Spinal cord (tissue), 10 donors: Measurements from ENCODE around the gene SUSD2. TPM values are rescaled to one million over a fixed set of nuclear protein-coding genes. Genes with fewer than 3 reads are reported as not detected.

Experiments
- DNase-seq, 6 donors: peaks; one replicate each; pipeline versions ENCODE4 v3.0.0 to v3.0.0-alpha.2; 2013 to 2015; ENCODE audit warnings: low spot score in 6 of 6, low read depth in 4 of 6
- H3K27ac ChIP-seq: one replicate; pipeline ENCODE4 v1.5.1; 2013; ENCODE audit warnings: low read depth, low read length, control low read depth
- H3K27me3 ChIP-seq: one replicate; pipeline ENCODE4 v1.6.1; 2013; ENCODE audit warnings: low read length; ENCODE audit not compliant: control insufficient read depth, insufficient read depth
- H3K36me3 ChIP-seq: one replicate; pipeline ENCODE4 v1.6.1; 2013; ENCODE audit warnings: low read length; ENCODE audit not compliant: control insufficient read depth, insufficient read depth
- H3K4me1 ChIP-seq: one replicate; pipeline ENCODE4 v1.6.1; 2013; ENCODE audit warnings: low read length; ENCODE audit not compliant: control insufficient read depth, insufficient read depth
- H3K4me3 ChIP-seq: one replicate; pipeline ENCODE4 v1.5.1; 2013; ENCODE audit warnings: low read depth, low read length, control low read depth
- H3K9me3 ChIP-seq: one replicate; pipeline ENCODE4 v1.6.1; 2013; ENCODE audit warnings: low read length; ENCODE audit not compliant: control insufficient read depth, insufficient read depth
- WGBS: methylation state at CpG from one replicate; pipeline ENCODE4 v1.1.5; 2013; ENCODE audit warnings: missing lambda C conversion rate; ENCODE audit not compliant: insufficient coverage; 5-methylcytosine and 5-hydroxymethylcytosine counted together
- polyA plus RNA-seq, 2 donors: library from polyadenylated mRNA; unstranded; fragments of 120-200 nt; gene quantifications; one replicate each; pipeline ENCODE4 v1.2.1, GENCODE V29; 2013; ENCODE audit not compliant: insufficient read length in 2 of 2
- total RNA-seq, 2 donors: library from RNA; depleted of rRNA in 1 of 2; stranded (reverse); fragments of 120-200 nt in 1 of 2; fragments of >200 nt in 1 of 2; gene quantifications; one replicate each; pipeline versions ENCODE4 v1.2.3 to v1.2.4, GENCODE V29; 2013 to 2014
- donor health status: healthy.

SUSD2 gene
- total and polyA plus RNA-seq, 4 donors: 4.9 to 21.4 (median 16.0) TPM

GRCh38 chr22:24186352-24186740 is 5.1 kb downstream of the SUSD2 start:
- peaks cover 62% of the 10 kb centered on the region for H3K36me3 ChIP-seq
- no peaks in the 10 kb centered on the region for H3K9me3 ChIP-seq
- H3K4me3 ChIP-seq: no peak overlapping the region
- H3K27ac ChIP-seq: no peak overlapping the region
- H3K27me3 ChIP-seq: no peaks in the 10 kb centered on the region
- 89% methylated on average over 15 of the region's 15 CpGs for WGBS
- no peak for DNase-seq
- H3K4me1 ChIP-seq: peaks cover 24% of the 10 kb centered on the region

GRCh38 chr22:24186892-24187670 is 5.8 kb downstream of the SUSD2 start:
- H3K4me3 ChIP-seq: no peak overlapping the region
- WGBS: 89% methylated on average over 34 of the region's 34 CpGs
- H3K27ac ChIP-seq: no peak overlapping the region
- H3K9me3 ChIP-seq: no peaks in the 10 kb centered on the region
- peaks cover 22% of the 10 kb centered on the region for H3K4me1 ChIP-seq
- H3K36me3 ChIP-seq: peaks cover 57% of the 10 kb centered on the region
- no peaks in the 10 kb centered on the region for H3K27me3 ChIP-seq
- DNase-seq: no peak

GRCh38 chr22:24187731-24188644 is 6.7 kb downstream of the SUSD2 start:
- WGBS: 92% methylated on average over 35 of the region's 37 CpGs
- Histone ChIP-seq H3K27ac (no peak overlapping the region), H3K9me3 (no peaks in the 10 kb centered on the region), H3K4me1 (peaks cover 17% of the 10 kb centered on the region), H3K27me3 (no peaks in the 10 kb centered on the region), H3K4me3 (no peak overlapping the region), H3K36me3 (peaks cover 56% of the 10 kb centered on the region)
- no peak for DNase-seq

- H3K27me3 ChIP-seq: no peaks in the 10 kb centered on the region
- DNase-seq: no peak
- no peak overlapping the region for H3K27ac ChIP-seq
- no peak overlapping the region for H3K4me3 ChIP-seq
- no peaks in the 10 kb centered on the region for H3K9me3 ChIP-seq
- WGBS: 94% methylated on average over 17 of the region's 17 CpGs
- H3K4me1 ChIP-seq: peaks cover 17% of the 10 kb centered on the region
- peaks cover 50% of the 10 kb centered on the region for H3K36me3 ChIP-seq
These were observed 7.5 kb downstream of the SUSD2 start for GRCh38 chr22:24188705-24189248.

GRCh38 chr22:24189249-24190158 is 8.2 kb downstream of the SUSD2 start:
- H3K9me3 ChIP-seq: no peaks in the 10 kb centered on the region
- H3K4me1 ChIP-seq: peaks cover 17% of the 10 kb centered on the region
- WGBS: 54% methylated on average over 20 of the region's 23 CpGs
- peak in 2 of 6 donors; percentile 53 to 61 for DNase-seq
- peaks cover 48% of the 10 kb centered on the region for H3K36me3 ChIP-seq
- no peaks in the 10 kb centered on the region for H3K27me3 ChIP-seq
- H3K27ac ChIP-seq: no peak overlapping the region
- H3K4me3 ChIP-seq: no peak overlapping the region

GRCh38 chr22:24190159-24190540 is 8.9 kb downstream of the SUSD2 start:
- 89% methylated on average over 13 of the region's 14 CpGs for WGBS
- no peak overlapping the region for H3K27ac ChIP-seq
- no peak overlapping the region for H3K4me3 ChIP-seq
- peaks cover 44% of the 10 kb centered on the region for H3K36me3 ChIP-seq
- DNase-seq: no peak
- peaks cover 17% of the 10 kb centered on the region for H3K4me1 ChIP-seq
- no peaks in the 10 kb centered on the region for H3K9me3 ChIP-seq
- H3K27me3 ChIP-seq: no peaks in the 10 kb centered on the region

- Histone ChIP-seq H3K27ac (no peak overlapping the region), H3K4me1 (peaks cover 17% of the 10 kb centered on the region), H3K4me3 (no peak overlapping the region), H3K27me3 (no peaks in the 10 kb centered on the region), H3K36me3 (peaks cover 38% of the 10 kb centered on the region), H3K9me3 (no peaks in the 10 kb centered on the region)
- no peak for DNase-seq
- 85% methylated on average over 7 of the region's 8 CpGs for WGBS
These were observed 9.4 kb downstream of the SUSD2 start for GRCh38 chr22:24190596-24191208.

GRCh38 chr22:24191381-24191841 is 10.1 kb downstream of the SUSD2 start:
- no peaks in the 10 kb centered on the region for H3K9me3 ChIP-seq
- DNase-seq: no peak
- H3K4me3 ChIP-seq: no peak overlapping the region
- no peaks in the 10 kb centered on the region for H3K27me3 ChIP-seq
- H3K4me1 ChIP-seq: peaks cover 17% of the 10 kb centered on the region
- 75% methylated on average over 10 of the region's 12 CpGs for WGBS
- H3K36me3 ChIP-seq: peaks cover 31% of the 10 kb centered on the region
- no peak overlapping the region for H3K27ac ChIP-seq
